Measurements from ENCODE around the gene TGOLN2.
"Not testable (repeated sequence)": the region's sequence is repeated elsewhere in the genome, so short reads cannot be mapped to it uniquely, and the experiment has no call there.

The TGOLN2 gene

GRCh38 chr2:85327822-85328617 lies at the start of gene TGOLN2:
TGOLN2 (minus strand) TSS chr2:85327989; CDS start chr2:85327962, 27 bp downstream.
- DNase-seq (ENCODE audit: low spot score) = peak; percentile 93

- no peak for DNase-seq (ENCODE audit: low spot score)
These were observed 49.3 kb upstream of the TGOLN2 start for GRCh38 chr2:85377083-85377482.

- DNase-seq (ENCODE audit: low spot score) = no peak
These were observed 48.7 kb upstream of the TGOLN2 start for GRCh38 chr2:85376291-85377065.

GRCh38 chr2:85371045-85371444 lies 43.3 kb upstream of the TGOLN2 start:
- no peak for DNase-seq (ENCODE audit: low spot score)

GRCh38 chr2:85369500-85369899 lies 41.7 kb upstream of the TGOLN2 start:
- no peak for DNase-seq (ENCODE audit: low spot score)

GRCh38 chr2:85368921-85369320 lies 41.1 kb upstream of the TGOLN2 start:
- DNase-seq (ENCODE audit: low spot score) = no peak

- DNase-seq (ENCODE audit: low spot score) = no peak
These were observed 39.4 kb upstream of the TGOLN2 start for GRCh38 chr2:85367180-85367579.

- DNase-seq (ENCODE audit: low spot score) = not testable (repeated sequence)
These were observed 35.0 kb upstream of the TGOLN2 start for GRCh38 chr2:85362653-85363387.

GRCh38 chr2:85357736-85358135 lies 29.9 kb upstream of the TGOLN2 start:
- no peak for DNase-seq (ENCODE audit: low spot score)

GRCh38 chr2:85356186-85356585 lies 28.4 kb upstream of the TGOLN2 start:
- DNase-seq (ENCODE audit: low spot score) = no peak

- DNase-seq (ENCODE audit: low spot score) = no peak
These were observed 27.7 kb upstream of the TGOLN2 start for GRCh38 chr2:85355521-85355920.

GRCh38 chr2:85355073-85355410 lies 27.3 kb upstream of the TGOLN2 start:
- no peak for DNase-seq (ENCODE audit: low spot score)

GRCh38 chr2:85354286-85355072 lies 26.7 kb upstream of the TGOLN2 start, which contains the start of the genes ELMOD3 and RETSAT:
ELMOD3 (plus strand) TSS chr2:85354769; CDS start chr2:85357199, 2,430 bp downstream.
RETSAT (minus strand) TSS chr2:85354528; CDS start chr2:85354507, 21 bp downstream.
- DNase-seq (ENCODE audit: low spot score) = peak; percentile 99

- peak; percentile 6 for DNase-seq (ENCODE audit: low spot score)
These were observed 26.1 kb upstream of the TGOLN2 start for GRCh38 chr2:85353876-85354285.

- no peak for DNase-seq (ENCODE audit: low spot score)
These were observed 19.8 kb upstream of the TGOLN2 start for GRCh38 chr2:85347599-85347998.

- no peak for DNase-seq (ENCODE audit: low spot score)
These were observed 16.7 kb upstream of the TGOLN2 start for GRCh38 chr2:85344356-85344954.

GRCh38 chr2:85343207-85343895 lies 15.6 kb upstream of the TGOLN2 start:
- not testable (repeated sequence) for DNase-seq (ENCODE audit: low spot score)

GRCh38 chr2:85342156-85342555 lies 14.4 kb upstream of the TGOLN2 start:
- no peak for DNase-seq (ENCODE audit: low spot score)

- no peak for DNase-seq (ENCODE audit: low spot score)
These were observed 13.7 kb upstream of the TGOLN2 start for GRCh38 chr2:85341269-85342029.

Data from CD4-positive, alpha-beta T cell treated with Interleukin-2 at 100 ng/mL for 4 hours (primary cell).